ENCODE results near the gene NOTCH2.

Gene NOTCH2

DNA sequence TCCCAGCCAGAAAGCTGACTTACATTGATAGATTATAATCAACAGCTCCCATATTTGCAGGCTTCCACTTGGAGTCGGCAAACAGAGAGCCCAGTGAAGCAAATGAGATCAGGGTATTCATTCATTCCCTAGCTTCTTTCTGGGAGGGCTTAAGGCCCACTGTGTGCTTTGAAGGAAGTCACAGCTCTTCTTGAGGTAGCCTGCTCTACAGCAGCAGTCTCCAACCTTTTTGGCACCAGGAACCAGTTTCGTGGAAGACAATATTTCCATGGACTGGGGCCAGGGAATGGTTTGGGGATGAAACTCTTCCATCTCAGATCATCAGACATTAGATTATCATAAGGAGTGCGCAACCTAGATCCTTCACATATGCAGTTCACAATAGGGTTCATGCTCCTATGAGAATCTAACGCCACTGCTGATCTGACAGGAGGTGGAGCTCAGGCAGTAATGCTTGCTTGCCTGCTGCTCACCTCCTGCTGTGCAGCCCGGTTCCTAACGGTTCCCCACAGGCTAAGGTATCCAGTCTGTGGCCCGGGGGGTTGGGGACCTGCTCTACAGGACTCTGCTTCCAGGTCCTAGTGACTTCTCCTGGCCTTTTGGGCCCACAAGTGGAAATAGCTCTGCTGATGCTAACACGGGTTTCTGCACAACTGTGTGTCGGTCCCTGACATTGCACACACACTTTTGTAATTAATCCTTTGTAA lies 159.4 kb downstream of the NOTCH2 start:
- FAIRE-seq = no peak
- no peak for DNase-seq (ENCODE audit: insufficient read length, low spot score)
- TF ChIP-seq, protein P1, sequence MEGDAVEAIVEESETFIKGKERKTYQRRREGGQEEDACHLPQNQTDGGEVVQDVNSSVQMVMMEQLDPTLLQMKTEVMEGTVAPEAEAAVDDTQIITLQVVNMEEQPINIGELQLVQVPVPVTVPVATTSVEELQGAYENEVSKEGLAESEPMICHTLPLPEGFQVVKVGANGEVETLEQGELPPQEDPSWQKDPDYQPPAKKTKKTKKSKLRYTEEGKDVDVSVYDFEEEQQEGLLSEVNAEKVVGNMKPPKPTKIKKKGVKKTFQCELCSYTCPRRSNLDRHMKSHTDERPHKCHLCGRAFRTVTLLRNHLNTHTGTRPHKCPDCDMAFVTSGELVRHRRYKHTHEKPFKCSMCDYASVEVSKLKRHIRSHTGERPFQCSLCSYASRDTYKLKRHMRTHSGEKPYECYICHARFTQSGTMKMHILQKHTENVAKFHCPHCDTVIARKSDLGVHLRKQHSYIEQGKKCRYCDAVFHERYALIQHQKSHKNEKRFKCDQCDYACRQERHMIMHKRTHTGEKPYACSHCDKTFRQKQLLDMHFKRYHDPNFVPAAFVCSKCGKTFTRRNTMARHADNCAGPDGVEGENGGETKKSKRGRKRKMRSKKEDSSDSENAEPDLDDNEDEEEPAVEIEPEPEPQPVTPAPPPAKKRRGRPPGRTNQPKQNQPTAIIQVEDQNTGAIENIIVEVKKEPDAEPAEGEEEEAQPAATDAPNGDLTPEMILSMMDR (IDR thresholded peaks at IDR 0.05; ENCODE audit: insufficient read depth, missing control alignments) = no peak

DNA sequence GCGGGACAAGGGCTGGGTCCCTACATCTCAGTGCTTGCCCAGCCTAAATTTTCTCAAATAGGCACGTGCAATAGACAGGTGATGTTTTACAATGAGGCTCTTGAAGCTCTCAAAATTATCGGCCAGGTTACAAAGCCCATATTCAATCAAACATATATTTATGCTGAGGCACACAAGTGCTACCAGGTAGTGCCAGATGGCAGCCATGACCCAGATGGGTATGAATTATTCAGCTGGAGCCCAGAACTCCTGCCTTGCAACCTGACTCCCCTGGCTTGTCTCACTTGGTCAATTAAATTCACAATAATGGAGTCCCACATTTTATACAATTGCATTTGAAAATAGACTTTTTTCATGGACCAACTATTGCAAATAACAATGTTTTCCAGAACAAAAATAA lies 160.8 kb downstream of the NOTCH2 start:
- DNase-seq (ENCODE audit: insufficient read length, low spot score) = no peak
- TF ChIP-seq, protein P1 (IDR thresholded peaks at IDR 0.05; ENCODE audit: insufficient read depth, missing control alignments) = no peak
- no peak for FAIRE-seq

DNA sequence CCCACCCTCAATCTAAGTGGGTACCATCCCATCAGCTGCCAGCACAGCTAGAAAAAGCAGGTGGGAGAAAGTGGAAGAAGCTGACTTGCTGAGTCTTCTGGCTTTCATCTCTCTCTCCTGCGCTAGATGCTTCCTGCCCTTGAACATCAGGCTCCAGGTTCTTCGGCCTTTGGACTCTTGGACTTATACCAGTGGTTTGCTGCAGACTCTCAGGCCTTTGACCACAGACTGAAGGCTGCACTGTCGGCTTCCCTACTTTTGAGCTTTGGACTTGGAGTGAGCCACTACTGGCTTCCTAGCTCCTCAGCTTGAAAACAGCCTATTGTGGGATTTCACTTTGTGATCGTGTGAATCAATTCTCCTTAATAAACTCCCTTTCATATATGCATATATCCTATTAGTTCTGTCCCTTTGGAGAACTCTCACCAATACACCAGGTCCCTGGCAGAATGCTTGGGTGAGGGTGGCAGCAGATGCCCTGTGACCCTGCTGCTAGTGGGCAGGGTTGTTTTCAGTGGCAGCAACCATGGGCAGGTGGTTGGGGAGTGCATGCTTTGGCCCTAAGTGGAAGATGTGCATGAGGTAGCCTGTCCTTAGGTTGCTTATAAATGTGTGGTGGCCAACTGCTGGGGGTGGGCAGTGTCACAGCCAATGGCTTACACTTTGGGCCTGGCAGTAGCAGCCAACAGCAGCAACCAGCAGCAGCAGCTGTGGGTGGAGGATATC lies 162.4 kb downstream of the NOTCH2 start:
- DNase-seq (ENCODE audit: insufficient read length, low spot score) (no peak), FAIRE-seq (no peak)
- TF ChIP-seq, protein P1 (IDR thresholded peaks at IDR 0.05; ENCODE audit: insufficient read depth, missing control alignments) = no peak

DNA sequence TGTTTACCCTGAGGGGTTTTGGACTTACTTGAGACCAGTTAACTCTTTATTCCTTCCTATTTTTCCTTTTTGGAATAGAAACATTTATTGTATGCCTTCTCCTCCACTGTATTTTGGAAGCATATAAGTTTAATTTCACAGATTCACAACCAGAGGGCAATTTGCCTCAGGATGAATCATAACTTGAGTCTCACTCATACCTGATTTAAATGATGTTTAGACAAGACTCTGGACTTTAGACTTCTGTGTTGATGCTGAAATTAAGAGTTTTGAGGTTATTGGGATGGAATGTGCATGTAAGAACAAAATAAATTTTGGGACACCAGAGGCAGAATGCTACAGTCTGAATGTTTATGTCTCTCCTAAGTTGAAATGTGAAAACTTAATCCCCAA lies 166.0 kb downstream of the NOTCH2 start:
- FAIRE-seq (no peak), DNase-seq (ENCODE audit: insufficient read length, low spot score) (no peak)
- TF ChIP-seq, protein P1 (IDR thresholded peaks at IDR 0.05; ENCODE audit: insufficient read depth, missing control alignments) = no peak

DNA sequence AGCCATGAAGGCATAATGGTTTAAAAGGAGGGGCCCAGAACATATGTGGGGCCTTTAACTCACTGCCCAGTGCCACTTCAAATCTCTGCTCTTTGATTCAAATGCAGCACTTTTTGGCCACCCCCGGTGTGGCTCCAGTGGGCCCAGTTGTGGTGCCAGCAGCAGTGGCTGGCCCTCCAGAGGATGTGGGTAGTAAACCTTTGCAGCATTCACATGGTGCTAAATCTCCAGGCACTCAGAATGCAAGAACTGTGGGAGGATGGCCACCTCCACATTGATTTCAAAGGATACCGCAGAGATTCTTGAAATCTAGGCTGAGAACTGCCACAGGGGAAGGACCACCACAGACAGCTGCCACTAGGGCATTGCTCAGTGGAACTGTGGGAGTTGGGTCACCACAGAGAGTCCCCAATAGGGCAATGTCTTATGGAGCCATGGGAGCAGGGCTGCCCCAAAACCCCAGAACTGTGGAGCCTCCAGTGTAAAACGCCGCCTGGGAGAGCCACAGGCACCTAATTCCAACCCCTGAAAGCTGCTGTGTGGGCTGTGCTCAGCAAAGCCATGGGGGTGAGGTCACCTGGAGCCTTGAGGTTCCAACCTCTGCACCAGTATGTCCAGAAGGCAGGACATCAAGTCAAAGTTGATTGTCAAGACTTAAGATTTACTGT lies 166.6 kb downstream of the NOTCH2 start:
- TF ChIP-seq, protein P1 (IDR thresholded peaks at IDR 0.05; ENCODE audit: insufficient read depth, missing control alignments) = no peak
- DNase-seq (ENCODE audit: insufficient read length, low spot score) (no peak), FAIRE-seq (no peak)

DNA sequence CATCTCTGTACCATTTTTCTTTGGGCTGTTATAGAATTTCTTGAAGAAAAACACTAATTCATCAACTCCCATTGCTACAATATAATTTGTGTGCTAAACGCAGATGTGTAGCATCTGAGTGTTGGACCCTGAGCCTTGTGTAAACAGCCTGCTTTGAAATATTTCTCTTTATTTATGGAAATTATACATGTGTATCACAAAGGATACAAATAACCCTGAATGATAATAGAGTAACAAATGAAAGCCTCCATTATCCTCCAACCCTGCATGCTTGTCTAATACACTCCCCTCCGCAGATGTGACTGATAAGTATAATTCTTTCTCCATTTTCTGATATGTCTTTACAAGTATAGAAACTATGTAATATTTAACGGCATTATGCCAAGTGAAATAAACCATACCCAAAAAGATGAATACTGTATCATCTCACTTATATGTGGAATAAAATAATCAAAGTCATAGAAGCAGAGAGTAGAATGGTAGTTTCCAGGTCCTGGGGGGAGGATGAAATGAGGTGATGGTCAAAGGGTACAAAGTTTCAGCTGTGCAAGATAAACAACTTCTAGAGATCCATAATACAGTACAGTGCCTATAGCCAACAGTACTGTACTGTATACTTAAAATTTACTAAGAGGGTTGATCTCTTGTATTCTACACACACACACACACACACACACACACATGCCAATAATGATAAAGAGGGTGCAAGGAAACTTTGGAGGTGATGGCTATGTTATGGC lies 170.3 kb downstream of the NOTCH2 start:
- TF ChIP-seq, protein P1 (IDR thresholded peaks at IDR 0.05; ENCODE audit: insufficient read depth, missing control alignments) = no peak
- DNase-seq (ENCODE audit: insufficient read length, low spot score) = no peak
- no peak for FAIRE-seq

Measured in D721Med (cell line).